Stimulated activated naive B cell treated with anti-CD40 and anti-IgM and Interleukin-4, amounts not matched to agents 10 μg/mL and 1 μg/mL and 100 μg/mL, for 72 hours (primary cell): ENCODE results near the gene TOMM6.
"Not testable (repeated sequence)": the region's sequence is repeated elsewhere in the genome, so short reads cannot be mapped to it uniquely, and the experiment has no call there.

Experiments used
- ATAC-seq, 2 donors: fragments of 150-1000 bp; cut with Tn5 transposase; replicated peaks; 2 replicates each; pipeline ENCODE4 v1.10.0; 2021; ENCODE audit warnings: moderate library complexity in 1 of 2
- DNase-seq: peaks from one replicate; pipeline ENCODE4 v3.0.0; 2021
- H3K27ac Mint-ChIP-seq: one replicate; pipeline ENCODE4 v1.8.0; 2022; ENCODE audit warnings: mild to moderate bottlenecking, mixed read lengths
- H3K27me3 Mint-ChIP-seq, 2 donors: one replicate each; pipeline ENCODE4 v1.8.0; 2022; ENCODE audit warnings: mixed read lengths in 2 of 2
- H3K36me3 Mint-ChIP-seq, 2 donors: one replicate each; pipeline ENCODE4 v1.8.0; 2022; ENCODE audit warnings: mixed read lengths in 2 of 2, mild to moderate bottlenecking in 1 of 2
- H3K4me1 Mint-ChIP-seq, 2 donors: one replicate each; pipeline ENCODE4 v1.8.0; 2022; ENCODE audit warnings: mixed read lengths in 2 of 2, mild to moderate bottlenecking in 1 of 2
- H3K4me3 Mint-ChIP-seq, 2 donors: one replicate each; pipeline ENCODE4 v1.8.0; 2022; ENCODE audit warnings: mild to moderate bottlenecking in 2 of 2, mixed read lengths in 2 of 2, moderate library complexity in 1 of 2
- H3K9me3 Mint-ChIP-seq, 2 donors: one replicate each; pipeline ENCODE4 v1.8.0; 2022; ENCODE audit warnings: mixed read lengths in 2 of 2, mild to moderate bottlenecking in 1 of 2

The TOMM6 gene

GRCh38 chr6:41757271-41757670 is 30.2 kb upstream of the TOMM6 start:
- H3K27me3 Mint-ChIP-seq: peaks cover 9 to 12% of the 10 kb centered on the region in 2 donors
- H3K27ac Mint-ChIP-seq: no peak overlapping the region
- no peaks in the 10 kb centered on the region for H3K36me3 Mint-ChIP-seq
- H3K9me3 Mint-ChIP-seq: no peaks in the 10 kb centered on the region
- H3K4me3 Mint-ChIP-seq: no peak overlapping the region
- ATAC-seq: no peak
- peaks cover 4 to 10% of the 10 kb centered on the region in 2 donors for H3K4me1 Mint-ChIP-seq
- DNase-seq: no peak

- no peak for DNase-seq
- Mint-ChIP-seq H3K27ac (no peak overlapping the region), H3K27me3 (peaks cover 9 to 16% of the 10 kb centered on the region in 2 donors), H3K9me3 (no peaks in the 10 kb centered on the region), H3K4me3 (no peak overlapping the region), H3K36me3 (no peaks in the 10 kb centered on the region), H3K4me1 (peaks cover 4 to 10% of the 10 kb centered on the region in 2 donors)
- ATAC-seq: peak in 1 of 2 donors; percentile 28
Measured at GRCh38 chr6:41757931-41758640, 29.4 kb upstream of the TOMM6 start.

- Mint-ChIP-seq H3K27ac (no peak overlapping the region), H3K4me3 (no peak overlapping the region), H3K36me3 (no peaks in the 10 kb centered on the region), H3K27me3 (peaks cover 9 to 16% of the 10 kb centered on the region in 2 donors), H3K9me3 (no peaks in the 10 kb centered on the region), H3K4me1 (peaks cover 4 to 10% of the 10 kb centered on the region in 2 donors)
- DNase-seq (no peak), ATAC-seq (no peak)
Measured at GRCh38 chr6:41758641-41759035, 28.9 kb upstream of the TOMM6 start.

GRCh38 chr6:41759106-41759904 is 28.2 kb upstream of the TOMM6 start:
- no peak overlapping the region for H3K27ac Mint-ChIP-seq
- peaks cover 9 to 16% of the 10 kb centered on the region in 2 donors for H3K27me3 Mint-ChIP-seq
- no peaks in the 10 kb centered on the region for H3K36me3 Mint-ChIP-seq
- ATAC-seq (no peak), DNase-seq (no peak)
- no peaks in the 10 kb centered on the region for H3K9me3 Mint-ChIP-seq
- H3K4me1 Mint-ChIP-seq: peaks cover 4 to 10% of the 10 kb centered on the region in 2 donors
- no peak overlapping the region for H3K4me3 Mint-ChIP-seq

GRCh38 chr6:41759905-41760579 is 27.5 kb upstream of the TOMM6 start:
- peaks cover 9 to 13% of the 10 kb centered on the region in 2 donors for H3K27me3 Mint-ChIP-seq
- peak; percentile 38 to 53 for ATAC-seq
- no peaks in the 10 kb centered on the region for H3K9me3 Mint-ChIP-seq
- H3K36me3 Mint-ChIP-seq: no peaks in the 10 kb centered on the region
- peaks cover 4 to 10% of the 10 kb centered on the region in 2 donors for H3K4me1 Mint-ChIP-seq
- no peak for DNase-seq
- H3K4me3 Mint-ChIP-seq: no peak overlapping the region
- H3K27ac Mint-ChIP-seq: no peak overlapping the region

GRCh38 chr6:41763470-41763869 is 24.0 kb upstream of the TOMM6 start:
- Mint-ChIP-seq H3K9me3 (no peaks in the 10 kb centered on the region), H3K27ac (no peak overlapping the region)
- DNase-seq: no peak

GRCh38 chr6:41766043-41766664 is 21.3 kb upstream of the TOMM6 start:
- not testable (repeated sequence) for H3K27me3 Mint-ChIP-seq, H3K9me3 Mint-ChIP-seq, DNase-seq, H3K4me1 Mint-ChIP-seq, H3K4me3 Mint-ChIP-seq, ATAC-seq, H3K27ac Mint-ChIP-seq
- H3K36me3 Mint-ChIP-seq: peaks cover 9 to 14% of the 10 kb centered on the region in 2 donors

More at GRCh38 chr6:41763470-41763869, 24.0 kb upstream of the TOMM6 start:
- Mint-ChIP-seq H3K36me3 (peaks cover 0 to 3% of the 10 kb centered on the region in 2 donors), H3K4me1 (peaks cover 0 to 2% of the 10 kb centered on the region in 2 donors), H3K4me3 (no peak overlapping the region), H3K27me3 (peaks cover 0 to 4% of the 10 kb centered on the region in 2 donors)
- ATAC-seq: no peak

- H3K27me3 Mint-ChIP-seq: peaks cover 0 to 4% of the 10 kb centered on the region in 2 donors
- no peak overlapping the region for H3K4me3 Mint-ChIP-seq
- DNase-seq (no peak), ATAC-seq (no peak)
- peaks cover 15 to 21% of the 10 kb centered on the region in 2 donors for H3K36me3 Mint-ChIP-seq
- no peaks in the 10 kb centered on the region for H3K4me1 Mint-ChIP-seq
- no peaks in the 10 kb centered on the region for H3K9me3 Mint-ChIP-seq
- H3K27ac Mint-ChIP-seq: no peak overlapping the region
Measured at GRCh38 chr6:41767112-41767833, 20.2 kb upstream of the TOMM6 start.

- H3K27me3 Mint-ChIP-seq: no peaks in the 10 kb centered on the region
- ATAC-seq (no peak), DNase-seq (no peak)
- no peak overlapping the region for H3K27ac Mint-ChIP-seq
- H3K9me3 Mint-ChIP-seq: no peaks in the 10 kb centered on the region
- H3K4me1 Mint-ChIP-seq: no peaks in the 10 kb centered on the region
- peaks cover 18 to 26% of the 10 kb centered on the region in 2 donors for H3K36me3 Mint-ChIP-seq
- H3K4me3 Mint-ChIP-seq: no peak overlapping the region
Measured at GRCh38 chr6:41768545-41769308, 18.8 kb upstream of the TOMM6 start.

GRCh38 chr6:41769376-41769775 is 18.1 kb upstream of the TOMM6 start:
- Mint-ChIP-seq H3K27me3 (no peaks in the 10 kb centered on the region), H3K9me3 (no peaks in the 10 kb centered on the region), H3K36me3 (peaks cover 22 to 31% of the 10 kb centered on the region in 2 donors), H3K4me1 (no peaks in the 10 kb centered on the region), H3K27ac (no peak overlapping the region), H3K4me3 (no peak overlapping the region)
- no peak for DNase-seq
- ATAC-seq: no peak

- no peak overlapping the region for H3K27ac Mint-ChIP-seq
- DNase-seq (no peak), ATAC-seq (no peak)
- H3K9me3 Mint-ChIP-seq: no peaks in the 10 kb centered on the region
- peaks cover 30 to 43% of the 10 kb centered on the region in 2 donors for H3K36me3 Mint-ChIP-seq
- H3K27me3 Mint-ChIP-seq: no peaks in the 10 kb centered on the region
- no peaks in the 10 kb centered on the region for H3K4me1 Mint-ChIP-seq
- no peak overlapping the region for H3K4me3 Mint-ChIP-seq
Measured at GRCh38 chr6:41770381-41771057, 17.0 kb upstream of the TOMM6 start.

GRCh38 chr6:41771058-41771983 is 16.2 kb upstream of the TOMM6 start:
- Mint-ChIP-seq H3K9me3 (no peaks in the 10 kb centered on the region), H3K27me3 (no peaks in the 10 kb centered on the region), H3K36me3 (peaks cover 30 to 43% of the 10 kb centered on the region in 2 donors), H3K4me3 (no peak overlapping the region), H3K4me1 (no peaks in the 10 kb centered on the region), H3K27ac (no peak overlapping the region)
- DNase-seq: no peak
- no peak for ATAC-seq
